NCI-H446 treated with DMSO at 0.1 percent for 48 hours (cell line): ENCODE data around the gene RING1.

ENCODE experiments used
- DNase-seq: peaks from one replicate; lab custom pipeline; 2025; lab: John Stamatoyannopoulos, UW

RING1 gene

DNA sequence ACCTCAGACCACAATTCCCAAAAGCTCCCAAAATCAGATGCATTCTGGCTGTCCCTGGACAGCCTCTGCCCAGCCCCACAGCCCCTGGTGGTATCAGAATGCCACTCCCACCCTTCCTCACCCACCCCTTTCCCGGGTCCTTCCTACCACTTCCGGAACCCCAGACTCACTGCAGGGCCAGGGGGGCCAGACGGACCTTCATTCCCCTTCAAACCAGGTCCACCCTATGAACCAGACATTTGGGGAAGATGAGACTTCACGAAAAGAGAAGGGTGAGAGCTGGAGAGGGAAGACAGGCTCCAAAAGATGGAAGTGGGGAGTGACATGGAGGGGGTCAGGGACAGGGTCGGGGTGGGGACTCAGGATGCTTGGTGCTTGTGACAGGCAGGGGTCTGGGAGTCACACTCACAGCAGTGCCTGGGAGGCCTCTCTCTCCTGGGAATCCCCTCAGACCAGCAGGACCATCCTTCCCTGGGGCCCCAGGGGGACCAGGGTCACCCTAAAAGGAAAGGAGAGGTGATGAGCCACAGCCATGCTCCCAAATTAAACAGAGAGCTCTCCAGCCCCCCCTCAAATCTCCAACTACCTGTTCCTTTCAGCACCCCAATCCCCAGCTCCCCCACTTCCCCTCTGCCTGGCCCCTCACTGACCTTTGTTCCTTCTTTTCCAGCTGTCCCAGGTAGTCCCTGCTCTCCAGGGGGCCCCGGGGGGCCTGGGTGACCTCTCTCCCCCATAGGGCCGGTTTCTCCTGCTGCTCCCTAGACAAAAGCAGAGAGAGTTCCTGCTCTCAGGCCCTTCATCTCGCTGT, 36.2 kb upstream of the RING1 start:
- no peak for DNase-seq

DNA sequence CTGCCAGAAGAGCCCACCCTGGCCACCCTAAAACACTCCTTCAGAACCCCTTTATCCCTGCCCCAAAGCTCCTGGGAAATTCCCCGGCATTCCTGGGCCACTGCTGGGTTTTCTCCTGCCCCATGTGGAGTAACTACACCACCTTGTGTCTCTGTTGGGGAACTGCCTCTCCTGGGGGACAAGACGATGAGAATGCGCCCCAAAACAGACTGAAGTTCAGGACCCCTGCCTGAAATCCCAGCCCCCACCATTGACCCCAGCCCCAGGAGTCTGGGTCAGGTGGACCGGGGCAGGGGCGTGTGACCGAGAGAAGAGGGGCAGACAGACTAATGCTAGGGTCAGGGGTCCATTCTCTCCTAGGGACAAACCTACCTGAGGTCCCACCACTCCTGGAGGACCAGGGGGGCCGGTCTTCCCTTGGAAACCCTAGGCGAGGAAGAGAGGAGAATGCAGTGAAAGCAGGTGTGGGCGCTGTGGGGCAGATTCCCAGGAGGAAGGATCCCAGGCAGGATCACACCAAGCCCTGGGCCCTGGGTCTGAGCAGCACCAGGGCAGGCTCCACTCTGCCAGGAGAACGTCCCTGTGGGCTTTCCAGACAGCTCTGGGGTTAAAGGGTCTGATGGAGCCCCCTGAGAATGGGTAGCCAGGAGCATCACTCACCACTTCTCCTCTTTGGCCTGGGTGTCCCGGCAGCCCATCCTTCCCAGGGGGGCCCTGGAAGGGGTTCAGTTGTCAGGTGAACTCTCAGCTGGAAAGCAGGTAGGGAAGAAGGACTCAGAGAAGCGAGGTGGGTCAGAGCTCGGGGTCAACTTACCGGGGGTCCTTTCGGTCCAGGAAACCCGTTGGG, 35.4 kb upstream of the RING1 start:
- DNase-seq: no peak

DNA sequence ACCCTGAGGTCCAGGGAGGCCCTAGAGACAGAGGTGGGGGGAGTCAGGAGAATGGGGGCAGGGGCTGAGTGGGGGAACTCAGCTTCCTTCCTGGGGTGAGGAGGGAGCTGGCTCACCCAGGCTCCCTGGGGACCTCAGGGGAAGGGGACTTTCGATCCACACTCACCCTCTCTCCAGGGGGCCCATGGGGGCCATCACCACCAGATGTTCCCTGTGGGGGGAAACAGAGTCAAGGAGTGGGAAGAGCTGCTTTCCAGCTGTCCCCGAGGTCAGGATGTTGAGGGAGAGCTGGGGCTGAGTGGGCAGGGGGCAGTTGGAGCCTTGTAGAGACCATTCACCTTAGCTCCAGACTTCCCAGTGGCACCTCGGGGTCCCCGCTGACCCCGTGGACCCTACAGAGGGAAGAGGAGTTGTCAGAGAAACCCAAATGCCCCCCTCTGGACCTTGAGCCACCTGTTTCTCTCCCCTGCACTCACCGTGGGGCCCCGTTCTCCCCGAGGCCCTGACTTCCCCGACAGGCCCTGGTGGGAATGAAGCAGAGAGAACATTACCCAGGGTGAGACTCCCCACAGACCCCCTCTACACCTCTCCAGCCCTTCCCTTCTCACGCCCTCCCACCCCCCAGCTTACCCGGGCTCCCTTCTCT, 34.6 kb upstream of the RING1 start:
- DNase-seq: no peak

DNA sequence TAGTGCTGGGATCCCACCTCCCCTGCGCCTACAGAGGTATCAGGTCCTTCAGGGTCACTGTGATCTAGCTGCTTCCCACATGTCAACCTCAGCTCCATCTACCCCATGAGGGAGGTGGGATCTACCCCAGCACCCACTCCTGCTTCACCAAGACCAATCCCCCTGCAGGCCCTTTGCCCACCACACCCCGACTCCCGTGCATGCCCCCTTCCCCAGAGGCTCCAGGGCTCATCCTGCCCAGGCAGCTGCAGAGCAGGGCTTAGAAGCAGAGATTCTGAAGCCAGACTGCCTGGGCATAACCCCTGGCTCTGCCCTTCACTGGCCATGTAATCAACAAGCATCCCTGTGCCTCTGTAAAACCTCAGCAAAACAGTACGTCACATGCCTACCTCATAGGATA, 33.5 kb upstream of the RING1 start:
- DNase-seq: no peak

DNA sequence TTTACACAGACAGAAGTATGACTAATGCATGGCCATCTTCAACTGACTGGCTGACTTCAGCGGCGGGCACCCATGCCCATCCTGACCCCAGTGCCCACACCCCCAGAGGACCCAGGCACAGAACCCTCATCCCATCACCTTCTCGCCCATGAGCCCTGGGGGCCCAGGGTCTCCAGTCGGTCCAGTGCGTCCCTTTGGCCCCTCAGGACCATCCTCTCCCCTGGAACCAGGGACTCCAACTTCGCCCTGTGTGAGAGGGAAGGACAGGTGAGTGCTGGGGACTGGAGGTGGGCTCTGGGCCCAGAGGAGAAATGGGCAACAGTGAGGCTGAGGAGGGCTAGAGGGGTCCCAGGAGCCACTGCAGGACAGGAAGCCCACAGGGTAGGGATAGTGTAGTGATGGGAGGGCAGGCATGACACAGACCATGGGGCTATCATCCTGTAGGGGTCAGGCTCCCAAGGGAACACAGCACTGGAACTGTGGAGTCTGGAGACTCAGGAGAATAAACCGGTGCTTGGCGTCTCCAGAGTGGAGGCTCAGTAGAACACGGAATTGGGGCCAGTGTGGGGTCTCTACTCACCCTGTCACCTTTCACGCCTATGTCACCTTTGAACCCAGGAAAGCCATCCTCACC, 32.7 kb upstream of the RING1 start:
- DNase-seq: no peak

DNA sequence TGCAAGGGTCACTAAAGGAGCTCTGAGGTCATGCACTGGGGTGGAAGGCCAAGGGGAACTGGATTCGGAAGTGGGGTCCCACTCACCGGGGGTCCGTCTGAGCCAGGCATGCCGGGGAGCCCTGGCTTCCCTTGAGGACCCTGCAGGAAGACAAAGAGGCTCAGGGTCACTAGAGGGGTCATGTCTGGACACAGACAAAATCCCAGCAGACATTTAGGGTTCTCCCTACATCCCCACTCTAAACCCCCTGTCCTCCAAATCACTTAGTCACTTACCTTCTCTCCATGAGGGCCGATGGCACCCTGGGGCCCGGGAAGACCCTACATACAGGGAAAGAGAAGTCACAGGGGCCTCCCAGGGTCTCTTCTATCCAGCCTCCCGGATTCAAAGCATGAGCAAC, 31.4 kb upstream of the RING1 start:
- DNase-seq: no peak

DNA sequence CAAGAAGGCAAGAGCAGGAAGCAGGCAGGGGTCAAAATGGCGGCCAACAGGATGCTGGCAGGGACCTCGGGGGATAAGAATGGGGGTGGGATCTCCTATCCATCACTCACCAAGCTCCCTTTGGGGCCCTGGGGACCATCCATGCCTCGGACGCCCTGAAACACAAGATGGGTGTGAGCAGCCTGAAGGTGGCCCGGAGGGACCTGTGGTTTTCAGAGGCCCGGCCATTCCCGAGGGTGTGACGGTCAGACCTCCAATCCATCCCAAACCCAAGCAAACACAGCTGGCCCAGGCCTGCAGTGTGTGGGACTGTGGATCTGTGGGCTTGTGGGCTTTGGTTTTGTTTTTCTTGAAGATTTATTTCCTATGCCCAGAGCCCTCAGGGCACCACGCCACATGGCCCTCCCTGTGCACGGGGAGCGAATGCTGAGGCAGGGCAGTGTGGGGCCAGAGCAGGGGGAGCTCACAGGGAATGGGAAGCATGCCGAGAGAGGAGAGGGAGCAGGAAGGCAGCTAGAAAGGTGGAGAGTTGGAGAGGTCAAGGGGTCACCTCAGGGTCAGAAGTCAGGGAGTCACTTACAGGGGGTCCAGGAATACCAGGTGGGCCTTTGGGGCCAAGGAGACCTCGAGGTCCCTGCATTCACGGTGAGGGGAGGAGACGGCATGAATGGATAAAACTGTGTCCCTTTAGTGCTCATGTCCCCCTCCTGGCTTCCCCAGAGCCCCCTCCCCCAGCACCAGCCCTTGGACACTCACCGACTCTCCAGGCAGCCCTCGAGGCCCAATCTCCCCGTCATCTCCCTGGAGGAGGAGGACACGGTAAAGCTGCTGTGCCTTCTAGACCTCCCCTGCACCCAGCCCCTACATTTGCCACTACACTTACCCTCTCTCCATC, 30.5 kb upstream of the RING1 start:
- no peak for DNase-seq

DNA sequence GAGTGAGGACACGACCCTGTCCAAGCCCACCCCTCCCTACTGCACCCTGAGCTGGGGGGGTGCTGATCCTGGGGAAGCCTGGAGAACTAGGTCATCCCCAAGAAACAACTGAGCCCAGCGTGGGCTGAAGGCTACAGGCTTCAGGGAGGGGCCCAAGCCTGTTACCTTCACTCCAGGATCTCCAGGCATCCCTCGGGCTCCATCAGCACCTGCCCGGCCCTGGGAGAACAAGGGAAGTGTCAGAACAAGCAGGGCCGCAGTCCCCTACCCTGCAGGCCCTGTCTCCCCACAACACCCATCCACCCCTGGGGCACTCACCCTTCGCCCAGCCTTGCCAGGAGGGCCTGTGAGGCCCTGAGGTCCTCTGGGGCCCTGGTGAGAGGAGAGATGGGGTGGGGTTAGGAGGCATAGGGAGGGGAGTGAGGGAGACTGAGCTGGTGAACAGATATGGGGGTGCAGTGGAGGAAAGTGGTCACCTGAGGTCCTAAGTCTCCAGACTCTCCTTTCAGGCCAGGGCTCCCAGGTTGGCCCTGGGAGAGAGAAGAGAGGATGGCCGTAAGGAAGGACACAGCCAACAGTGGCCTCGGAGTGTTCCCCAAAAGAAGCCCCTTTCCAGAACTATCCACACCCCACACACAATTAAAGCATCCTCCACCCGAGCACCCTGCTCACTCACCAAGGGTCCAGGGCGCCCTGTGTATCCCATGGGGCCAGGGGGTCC, 29.4 kb upstream of the RING1 start:
- DNase-seq: no peak

DNA sequence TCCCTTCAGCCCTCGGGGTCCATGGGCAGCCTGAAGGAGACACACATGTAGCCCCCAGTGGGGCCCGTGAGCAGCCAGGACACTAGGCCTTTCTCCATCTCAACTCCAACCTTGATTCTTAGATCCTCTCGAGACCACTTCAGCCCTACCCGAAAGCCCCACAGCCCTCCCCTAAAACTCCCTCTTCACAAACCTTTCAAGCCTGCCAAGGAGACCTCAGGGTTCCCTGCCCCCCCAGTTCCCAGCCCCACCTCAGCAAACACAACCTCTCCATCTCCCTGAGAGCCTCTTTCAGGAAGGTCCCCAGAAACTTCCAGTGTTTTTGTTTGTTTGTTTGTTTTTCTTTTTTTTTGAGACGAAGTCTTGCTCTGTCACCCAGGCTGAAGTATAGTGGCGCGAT, 27.2 kb upstream of the RING1 start:
- DNase-seq: no peak

DNA sequence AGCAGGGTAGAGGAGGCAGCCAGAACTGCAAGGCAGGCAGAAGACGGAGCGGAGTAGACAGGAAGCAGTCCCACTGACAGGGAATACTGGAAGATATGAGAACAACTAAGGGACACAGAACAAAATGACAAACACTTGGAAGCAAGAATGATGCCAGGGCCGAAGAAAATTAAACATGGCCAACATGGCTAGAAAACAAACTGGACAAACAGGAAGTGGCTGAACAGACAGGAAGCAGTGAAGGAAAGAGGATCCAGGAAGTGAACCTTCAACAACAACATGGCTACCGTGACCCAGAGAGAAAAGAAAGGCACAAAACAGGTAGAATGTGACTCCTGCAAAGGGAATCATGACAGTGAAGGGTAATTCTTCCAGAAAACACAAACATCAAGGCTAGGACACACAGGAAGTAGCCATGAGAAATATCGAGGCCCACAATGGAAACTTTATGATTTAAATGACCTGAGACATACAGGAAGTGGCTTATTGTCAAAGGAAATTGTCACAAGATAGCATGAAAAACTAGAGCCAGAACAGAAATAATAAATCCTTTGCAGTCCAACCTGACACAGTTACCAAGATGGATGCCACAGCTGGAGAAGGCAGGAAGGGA, 25.1 kb upstream of the RING1 start:
- DNase-seq: no peak

DNA sequence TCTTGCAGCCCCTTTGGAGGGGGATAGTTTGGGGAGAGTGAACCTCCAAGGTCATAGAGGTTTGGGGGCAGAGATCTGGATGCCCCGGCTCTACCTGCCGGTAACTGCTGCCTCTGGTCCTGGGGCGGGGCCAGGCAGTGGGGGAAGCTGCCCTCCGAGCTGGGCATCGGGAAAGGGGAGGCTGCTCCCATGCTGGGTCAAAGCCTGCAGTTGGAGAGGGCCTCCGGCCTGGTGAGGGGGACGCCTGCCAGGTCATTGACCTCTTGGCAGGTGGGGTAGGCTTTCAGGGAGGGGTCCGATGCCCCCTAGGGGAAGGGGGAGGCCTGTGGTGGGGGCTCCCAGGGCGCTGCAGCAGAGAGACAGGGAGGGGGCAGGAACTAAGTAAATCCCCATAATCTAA, 23.1 kb upstream of the RING1 start:
- DNase-seq: no peak

DNA sequence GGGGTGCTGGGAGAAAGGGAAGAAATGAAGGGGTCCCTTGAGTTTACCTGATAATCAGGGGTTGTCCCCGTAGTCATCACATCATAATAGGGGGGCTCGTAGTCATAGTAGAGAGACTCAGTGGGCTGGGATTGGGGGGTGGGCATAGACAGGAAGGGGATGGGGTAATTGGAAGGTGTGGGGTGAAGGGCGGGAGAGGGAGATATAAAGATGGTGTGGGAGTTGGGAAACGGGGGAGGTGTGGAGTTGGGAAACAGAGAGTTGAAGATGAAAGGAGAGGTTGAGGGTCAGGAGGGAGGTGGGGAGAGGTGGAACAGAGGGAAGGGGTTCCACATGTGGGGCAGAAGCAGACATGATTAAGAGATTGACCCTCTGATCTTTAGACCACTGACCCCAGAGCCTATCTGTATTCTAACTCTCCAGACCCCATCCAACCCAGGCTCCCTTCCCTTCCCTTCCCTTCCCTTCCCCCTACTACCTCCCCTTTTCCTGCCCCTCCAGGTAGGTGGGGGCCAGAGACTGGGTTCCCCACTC, 22.6 kb upstream of the RING1 start:
- DNase-seq: no peak

DNA sequence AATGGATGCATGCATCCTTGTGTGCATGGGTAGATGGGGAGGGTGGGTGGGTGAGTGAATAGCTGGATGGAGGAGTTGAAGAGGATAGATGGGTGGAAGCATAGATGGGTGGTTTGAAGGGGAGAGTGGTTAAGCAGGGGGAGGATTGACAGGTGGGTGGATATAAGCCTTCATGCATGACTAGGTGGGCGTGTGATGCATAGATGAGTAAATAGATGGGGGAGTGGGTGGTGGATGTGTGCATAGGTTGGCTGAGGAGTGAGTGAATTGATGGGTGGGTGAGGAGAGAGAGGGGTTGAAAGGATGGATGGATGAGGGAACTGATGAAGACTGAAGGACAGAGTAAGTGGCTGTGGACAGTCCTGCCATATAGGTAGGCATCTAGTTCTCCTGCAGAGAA, 20.5 kb upstream of the RING1 start:
- DNase-seq: no peak

DNA sequence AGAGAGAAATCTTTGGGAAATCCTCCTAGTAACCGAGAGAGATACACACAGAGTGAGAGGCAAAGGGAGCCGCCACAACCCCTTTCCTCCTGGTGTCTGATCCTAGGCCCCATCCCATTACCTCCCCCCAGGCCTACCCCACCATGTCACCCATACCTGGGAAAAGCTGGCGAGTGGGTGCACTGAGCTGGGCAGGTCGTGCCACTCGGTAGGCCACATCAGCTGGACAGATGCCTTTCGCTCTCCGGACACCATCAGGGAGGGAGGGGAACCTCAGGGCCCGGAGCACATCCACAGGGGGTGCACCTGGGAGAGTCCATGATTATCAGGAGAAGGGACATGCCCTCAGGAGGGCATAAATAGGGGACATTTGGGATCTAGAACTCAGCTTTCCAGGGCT, 19.1 kb upstream of the RING1 start:
- no peak for DNase-seq

DNA sequence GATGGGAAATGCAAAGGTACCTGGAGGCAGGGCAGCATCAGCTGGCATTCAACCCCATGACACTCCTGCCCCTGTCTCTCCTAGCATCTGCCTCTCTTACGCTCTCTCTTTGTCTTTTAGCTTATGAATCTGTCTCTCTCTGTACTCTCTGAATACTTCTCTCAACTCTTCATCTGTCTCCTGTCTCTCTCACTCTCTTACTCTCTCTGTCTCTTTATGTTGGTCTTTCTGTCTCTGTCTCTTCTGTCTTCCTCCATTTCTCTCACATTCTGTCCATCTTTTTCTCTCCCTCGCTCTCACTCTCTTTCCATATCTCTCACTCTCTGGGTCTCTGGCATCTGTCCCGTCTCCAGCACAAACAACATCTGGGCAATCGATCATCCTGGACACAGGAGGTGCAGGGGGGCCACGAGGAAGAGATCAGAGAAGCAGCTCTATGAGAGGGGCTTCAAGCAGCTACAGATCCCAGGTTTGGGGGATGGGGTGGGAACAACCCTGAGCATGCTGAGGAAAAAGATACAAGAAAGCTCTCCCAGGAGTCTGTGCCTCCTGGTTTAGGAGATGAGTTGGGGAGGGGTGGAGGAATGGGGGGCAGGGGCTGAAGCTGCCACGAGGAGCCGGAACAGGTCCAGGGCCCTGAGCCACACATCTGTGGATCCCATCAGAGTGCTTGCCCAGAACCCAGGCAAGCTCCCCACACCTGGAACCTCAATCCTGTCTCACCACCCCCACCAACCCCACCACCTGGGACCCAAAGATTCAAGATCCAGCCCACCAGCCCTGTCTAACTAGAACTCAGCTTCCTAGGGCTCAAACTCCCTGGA, 18.5 kb upstream of the RING1 start:
- no peak for DNase-seq

DNA sequence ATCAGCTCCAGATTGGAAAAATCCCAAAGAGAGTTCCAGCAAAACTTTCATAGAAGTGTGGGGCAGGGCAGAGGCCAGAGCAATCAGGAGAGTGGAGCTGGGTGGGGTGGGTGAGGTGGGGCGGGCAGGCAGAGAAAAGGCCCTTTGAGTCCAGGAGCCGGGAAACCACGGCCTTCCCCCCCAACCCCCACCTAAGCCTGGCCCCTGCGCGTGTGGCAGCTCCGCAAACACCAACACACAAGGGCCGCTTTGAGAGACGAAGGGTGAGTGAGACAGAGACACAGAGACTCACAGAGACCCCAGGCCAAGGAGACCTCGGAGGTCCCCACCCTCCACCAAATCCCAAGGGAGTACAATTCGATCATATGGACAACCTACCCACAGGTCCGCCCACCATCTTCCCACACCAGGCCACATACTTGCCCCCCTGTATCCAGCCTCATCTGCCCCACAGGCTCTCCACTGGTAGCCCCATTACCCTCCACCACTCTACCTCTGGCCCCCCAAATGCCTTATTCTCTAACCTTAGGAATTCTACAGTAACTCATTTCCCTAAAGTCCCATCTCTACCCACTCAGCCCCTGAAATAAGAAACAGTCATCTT, 17.7 kb upstream of the RING1 start:
- no peak for DNase-seq

DNA sequence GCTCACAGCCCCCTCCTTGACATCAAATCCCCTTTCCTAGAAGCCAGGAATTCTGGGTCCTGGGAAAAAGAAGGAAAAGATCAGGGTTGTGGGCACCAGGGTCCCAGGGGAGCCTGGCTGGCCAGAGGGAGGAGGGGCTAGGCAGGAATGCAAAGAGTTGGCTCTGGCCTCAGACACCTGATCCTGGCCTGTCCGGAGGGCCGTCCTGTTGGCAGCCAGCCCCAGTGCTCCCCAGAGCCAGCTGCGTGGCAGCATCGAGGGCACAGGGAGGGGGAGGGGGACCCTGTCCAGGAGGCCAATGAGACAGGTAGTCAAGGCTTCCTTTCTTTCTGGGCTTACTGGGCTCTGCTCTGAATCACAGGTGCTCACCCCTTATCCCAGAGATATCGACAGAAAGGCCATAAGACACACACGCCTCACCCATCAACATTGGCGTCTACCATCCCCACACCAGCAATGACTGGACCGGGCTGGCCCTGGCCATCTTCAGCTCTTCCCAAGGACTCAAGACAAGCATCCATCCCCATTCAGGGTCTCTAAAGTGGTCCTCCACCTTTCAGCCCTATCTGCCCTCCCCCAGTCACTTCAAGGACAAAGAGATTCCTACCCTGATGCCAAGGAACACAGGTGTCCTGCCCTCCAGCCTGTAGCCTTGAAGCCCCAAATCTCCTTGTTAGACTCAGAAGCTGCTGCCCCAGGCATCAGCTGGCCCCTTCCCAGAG, 16.8 kb upstream of the RING1 start:
- no peak for DNase-seq

DNA sequence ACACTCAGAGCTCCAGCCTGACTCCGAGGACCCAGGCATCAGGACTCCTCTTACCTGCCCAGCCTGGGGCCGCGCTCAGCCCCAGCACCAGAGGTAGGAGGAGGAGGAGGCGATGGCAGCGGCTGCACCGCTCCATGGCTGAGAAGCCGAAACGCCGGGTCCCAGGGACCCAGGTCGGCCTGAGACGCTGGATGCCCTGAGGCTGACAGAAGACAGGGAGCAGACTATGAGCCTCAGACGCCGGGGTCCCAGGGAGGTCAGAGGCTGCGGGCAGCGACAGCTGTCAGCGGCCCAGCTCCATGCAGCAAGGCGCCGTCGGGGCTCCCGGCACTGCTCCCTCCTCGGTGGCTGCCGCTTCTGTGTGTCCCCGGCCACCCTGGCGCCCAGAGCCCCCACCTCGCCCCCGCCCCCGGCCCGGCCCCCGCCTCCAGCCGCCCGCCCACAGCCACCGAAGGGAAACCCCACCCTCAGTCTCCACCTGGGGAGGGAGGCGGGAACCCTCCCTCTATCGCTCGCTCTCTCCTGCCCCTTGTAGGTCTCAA, 16.1 kb upstream of the RING1 start, which contains the start of gene COL11A2:
COL11A2 (minus strand) TSS at position 363 of the 542 bp plus-strand sequence; CDS start at position 136, 227 bp downstream.
- no peak for DNase-seq
